OCI-LY7 (cell line): ENCODE data around the gene TCFL5.

Experiments used
- EZH2phosphoT487 ChIP-seq: fragments of 200-600 bp; sonication (generic); IDR thresholded peaks from 2 replicates; pipeline ENCODE4 v1.6.1; 2018; ENCODE audit warnings: low read depth, borderline replicate concordance, mild to moderate bottlenecking, mixed run types, antibody characterized with exemption, low read length, moderate library complexity, mixed read lengths
- TF ChIP-seq, protein P1 (sequence below): fragments of 200-600 bp; sonication (generic); conservative IDR thresholded peaks from 2 replicates; pipeline ENCODE4 v1.5.1; 2014; ENCODE audit warnings: mild to moderate bottlenecking, antibody characterized with exemption, low read length, moderate library complexity, mixed read lengths

DNA sequence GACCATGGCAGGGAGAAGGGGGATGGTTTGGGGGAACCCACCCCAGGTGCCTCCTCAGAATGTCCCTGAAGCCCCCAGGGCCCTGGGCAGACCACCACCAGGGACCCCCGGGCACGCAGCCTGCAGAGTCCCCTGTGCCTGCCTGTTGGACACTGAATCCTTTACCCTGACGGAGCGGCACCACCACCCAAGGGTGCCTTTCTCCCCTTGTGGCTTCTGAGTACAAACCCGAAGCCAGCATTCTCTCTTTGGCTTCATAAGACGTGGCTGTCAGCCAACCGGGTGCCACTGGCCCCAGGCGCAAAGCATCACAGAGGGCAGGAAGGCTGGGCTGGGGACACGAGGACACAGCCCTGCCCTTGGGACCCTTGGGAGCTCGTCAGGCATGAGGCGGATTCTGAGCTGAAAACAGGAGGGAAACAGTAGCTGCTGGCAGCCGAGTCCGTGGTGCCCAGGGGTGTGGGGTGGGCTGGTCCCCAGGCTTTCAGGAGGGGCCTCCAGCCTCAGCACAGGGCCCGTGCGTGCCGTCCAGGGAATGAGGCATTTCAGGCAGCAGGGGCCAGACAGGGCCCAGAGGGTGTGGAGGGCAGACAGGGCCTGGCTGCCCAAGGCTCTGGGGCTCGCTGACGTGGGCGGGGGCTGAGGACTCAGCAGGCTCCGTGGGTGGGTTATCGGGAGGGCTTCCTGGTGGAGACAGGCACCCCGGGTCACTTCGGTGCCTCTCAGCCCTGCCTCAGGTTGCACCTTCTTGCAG is 41.2 kb downstream of the TCFL5 start:
- no peak for TF ChIP-seq EZH2phosphoT487
- TF ChIP-seq, protein P1, sequence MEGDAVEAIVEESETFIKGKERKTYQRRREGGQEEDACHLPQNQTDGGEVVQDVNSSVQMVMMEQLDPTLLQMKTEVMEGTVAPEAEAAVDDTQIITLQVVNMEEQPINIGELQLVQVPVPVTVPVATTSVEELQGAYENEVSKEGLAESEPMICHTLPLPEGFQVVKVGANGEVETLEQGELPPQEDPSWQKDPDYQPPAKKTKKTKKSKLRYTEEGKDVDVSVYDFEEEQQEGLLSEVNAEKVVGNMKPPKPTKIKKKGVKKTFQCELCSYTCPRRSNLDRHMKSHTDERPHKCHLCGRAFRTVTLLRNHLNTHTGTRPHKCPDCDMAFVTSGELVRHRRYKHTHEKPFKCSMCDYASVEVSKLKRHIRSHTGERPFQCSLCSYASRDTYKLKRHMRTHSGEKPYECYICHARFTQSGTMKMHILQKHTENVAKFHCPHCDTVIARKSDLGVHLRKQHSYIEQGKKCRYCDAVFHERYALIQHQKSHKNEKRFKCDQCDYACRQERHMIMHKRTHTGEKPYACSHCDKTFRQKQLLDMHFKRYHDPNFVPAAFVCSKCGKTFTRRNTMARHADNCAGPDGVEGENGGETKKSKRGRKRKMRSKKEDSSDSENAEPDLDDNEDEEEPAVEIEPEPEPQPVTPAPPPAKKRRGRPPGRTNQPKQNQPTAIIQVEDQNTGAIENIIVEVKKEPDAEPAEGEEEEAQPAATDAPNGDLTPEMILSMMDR: no peak
